Measurements from ENCODE around the gene PWWP2B. TPM values are rescaled to one million over a fixed set of nuclear protein-coding genes. Genes with fewer than 3 reads are reported as not detected.

The PWWP2B gene
- total and polyA plus RNA-seq, 2 of the 13 experiments (the other 11 are each of a cell fraction or from before 2014, with no cell fraction given): 2.3 to 4.7 TPM

GRCh38 chr10:132442636-132443035 is 45.6 kb downstream of the PWWP2B start (continued):
- TF ChIP-seq ZNF276 (CRISPR knock-in tag; IDR thresholded peaks at IDR 0.05; ENCODE audit: low read depth) (no peak), NFE2 (CRISPR knock-in tag; IDR thresholded peaks at IDR 0.05) (no peak), ZNF816 (CRISPR knock-in tag; IDR thresholded peaks at IDR 0.05; ENCODE audit: borderline replicate concordance) (no peak)

DNA sequence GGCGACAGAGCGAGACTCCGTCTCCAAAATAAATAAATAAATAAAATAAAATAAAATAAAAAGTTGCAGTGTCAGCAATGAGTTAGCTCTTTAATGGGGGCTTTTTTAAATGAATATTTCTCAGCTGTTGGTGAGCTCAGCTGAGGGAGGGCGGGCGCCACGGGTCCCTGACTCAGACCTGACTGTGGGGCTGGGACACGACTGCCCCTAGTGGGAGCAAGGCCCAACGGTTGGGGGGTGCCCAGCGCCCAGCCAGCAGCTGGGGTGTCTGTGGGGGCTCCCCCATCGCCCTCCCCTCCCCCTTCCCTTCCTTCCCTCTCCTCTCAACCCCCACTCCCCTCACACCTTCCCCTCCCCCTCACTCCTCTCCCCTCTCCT is 46.6 kb downstream of the PWWP2B start:
- intact Hi-C loops (cut with micrococcal nuclease; ENCODE audit: unreplicated experiment) (no loop called here), in situ Hi-C loops (cut with HindIII; ENCODE audit: extremely low pct_ligation_motif_present, low pct_unique_long_range_greater_than_20kb) (no loop called here)
- DNase-seq (ENCODE audit: low spot score): no peak
- Histone ChIP-seq H3K27me3 (ENCODE audit: control insufficient read depth in 1 of 2, insufficient read depth in 2 of 2, low read length in 2 of 2) (no peaks in the 10 kb centered on the region; a peak in 4 of 5 replicates), H3K4me2 (ENCODE audit: low read depth, low read length) (no peak overlapping the region), H3K9ac (ENCODE audit: insufficient read depth, low read depth, low read length) (no peak overlapping the region), H3K9me3 (ENCODE audit: low read length) (no peaks in the 10 kb centered on the region), H3K79me2 (ENCODE audit: insufficient read depth, low read length) (no peaks in the 10 kb centered on the region), H3K4me3 (replicated peaks in 1 of 3; ENCODE audit: insufficient read depth in 1 of 3, low read depth in 2 of 3, low read length in 3 of 3) (no peak overlapping the region), H3K4me1 (ENCODE audit: insufficient read depth, low read length) (peaks cover 49% of the 10 kb centered on the region), H2AFZ (ENCODE audit: low read length) (no peak overlapping the region), H3K27ac (ENCODE audit: extremely low read length, insufficient read depth, low read length) (no peak overlapping the region), H3K36me3 (replicated peaks in 1 of 2; ENCODE audit: control insufficient read depth in 1 of 2, insufficient read depth in 2 of 2, low read length in 2 of 2) (no peaks in the 10 kb centered on the region), H4K20me1 (ENCODE audit: insufficient read depth, low read length) (no peaks in the 10 kb centered on the region)
- no TSS peak for BruUV-seq (replicated peaks)
- no peak for FAIRE-seq
- ChIA-PET POLR2A (no interaction called here), CTCF (ENCODE audit: low intra/inter-chr PET ratio, low total read pairs) (interaction anchor here (1.2 kb wide), 1 partner anchor 56 kb away, joined by 4 read pairs; no protein-coding TSS in a partner anchor)
- 0 out of 3 replicates have a peak, but pooled peaks have one; percentile 15 for ATAC-seq
- 23% methylated on average over 9 of the region's 10 CpGs for WGBS (ENCODE audit: low lambda C conversion rate)
- TF ChIP-seq, protein P1, sequence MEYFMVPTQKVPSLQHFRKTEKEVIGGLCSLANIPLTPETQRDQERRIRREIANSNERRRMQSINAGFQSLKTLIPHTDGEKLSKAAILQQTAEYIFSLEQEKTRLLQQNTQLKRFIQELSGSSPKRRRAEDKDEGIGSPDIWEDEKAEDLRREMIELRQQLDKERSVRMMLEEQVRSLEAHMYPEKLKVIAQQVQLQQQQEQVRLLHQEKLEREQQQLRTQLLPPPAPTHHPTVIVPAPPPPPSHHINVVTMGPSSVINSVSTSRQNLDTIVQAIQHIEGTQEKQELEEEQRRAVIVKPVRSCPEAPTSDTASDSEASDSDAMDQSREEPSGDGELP (IDR thresholded peaks at IDR 0.05; ENCODE audit: borderline replicate concordance, low read depth): peak; percentile 45; the same call in 1 of the 2 replicates
- TF ChIP-seq FOSL2 (CRISPR knock-in tag; IDR thresholded peaks at IDR 0.05) (0 out of 2 replicates have a peak, but pooled peaks have one; percentile 21), ZSCAN25 (CRISPR knock-in tag; IDR thresholded peaks at IDR 0.05) (peak; percentile 73; the same call in 1 of the 2 replicates), STAG1 (CRISPR knock-in tag; IDR thresholded peaks at IDR 0.05) (peak; percentile 53), SOX6 (IDR thresholded peaks at IDR 0.05) (no peak), SOX6 (CRISPR knock-in tag; IDR thresholded peaks at IDR 0.05) (no peak), MYC (CRISPR knock-in tag; IDR thresholded peaks at IDR 0.05; ENCODE audit: borderline replicate concordance) (no peak), NR2C2 (CRISPR knock-in tag; IDR thresholded peaks at IDR 0.05; ENCODE audit: borderline replicate concordance) (no peak), PCBP1 (IDR thresholded peaks at IDR 0.05; ENCODE audit: borderline replicate concordance, low read depth, low read length) (peak; percentile 98), HNRNPK (IDR thresholded peaks at IDR 0.05; ENCODE audit: low read depth, low read length, poor library complexity, severe bottlenecking) (peak; percentile 97), CTCF (CRISPR knock-in tag; IDR thresholded peaks at IDR 0.05) (peak; percentile 64), MAFK (conservative IDR thresholded peaks at IDR 0.05 in 1 of 2, IDR thresholded peaks at IDR 0.05 in 1 of 2; ENCODE audit: low read length in 2 of 2) (peak; percentile 50 to 80), REL (CRISPR knock-in tag; conservative IDR thresholded peaks at IDR 0.05) (no peak)
- TF ChIP-seq, protein P2, sequence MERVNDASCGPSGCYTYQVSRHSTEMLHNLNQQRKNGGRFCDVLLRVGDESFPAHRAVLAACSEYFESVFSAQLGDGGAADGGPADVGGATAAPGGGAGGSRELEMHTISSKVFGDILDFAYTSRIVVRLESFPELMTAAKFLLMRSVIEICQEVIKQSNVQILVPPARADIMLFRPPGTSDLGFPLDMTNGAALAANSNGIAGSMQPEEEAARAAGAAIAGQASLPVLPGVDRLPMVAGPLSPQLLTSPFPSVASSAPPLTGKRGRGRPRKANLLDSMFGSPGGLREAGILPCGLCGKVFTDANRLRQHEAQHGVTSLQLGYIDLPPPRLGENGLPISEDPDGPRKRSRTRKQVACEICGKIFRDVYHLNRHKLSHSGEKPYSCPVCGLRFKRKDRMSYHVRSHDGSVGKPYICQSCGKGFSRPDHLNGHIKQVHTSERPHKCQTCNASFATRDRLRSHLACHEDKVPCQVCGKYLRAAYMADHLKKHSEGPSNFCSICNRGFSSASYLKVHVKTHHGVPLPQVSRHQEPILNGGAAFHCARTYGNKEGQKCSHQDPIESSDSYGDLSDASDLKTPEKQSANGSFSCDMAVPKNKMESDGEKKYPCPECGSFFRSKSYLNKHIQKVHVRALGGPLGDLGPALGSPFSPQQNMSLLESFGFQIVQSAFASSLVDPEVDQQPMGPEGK (CRISPR knock-in tag; IDR thresholded peaks at IDR 0.05): peak; percentile 71
